Astrocyte (in vitro differentiated cells and primary cell): ENCODE measurements around the gene COA4. TPM values are rescaled to one million over a fixed set of nuclear protein-coding genes. Genes with fewer than 3 reads are reported as not detected.

Source experiments
- DNase-seq: peaks from one replicate; pipeline ENCODE4 v3.0.0-alpha.2; 2010; ENCODE audit warnings: low read depth
- FAIRE-seq: peaks from 2 replicates; lab custom pipeline; 2011; peaks lifted over from hg19 to GRCh38; lab: Jason Lieb, UNC
- H2AFZ ChIP-seq: 2 replicates; pipeline ENCODE4 v1.6.0; 2012; ENCODE audit warnings: low read depth, low read length, inconsistent platforms
- H3K27ac ChIP-seq: 2 replicates; pipeline ENCODE4 v1.5.1; 2011; ENCODE audit warnings: low read depth, low read length, inconsistent platforms
- H3K27me3 ChIP-seq: 2 replicates; pipeline ENCODE4 v1.6.0; 2011; ENCODE audit warnings: low read length, inconsistent platforms; ENCODE audit not compliant: insufficient read depth
- H3K36me3 ChIP-seq: 2 replicates; pipeline ENCODE4 v1.5.1; 2011; ENCODE audit warnings: low read length, inconsistent platforms; ENCODE audit not compliant: insufficient read depth
- H3K4me1 ChIP-seq: 2 replicates; pipeline ENCODE4 v1.5.1; 2011; ENCODE audit warnings: low read length, inconsistent platforms; ENCODE audit not compliant: insufficient read depth
- H3K4me2 ChIP-seq: 2 replicates; pipeline ENCODE4 v1.6.0; 2012; ENCODE audit warnings: low read length, inconsistent platforms
- H3K4me3 ChIP-seq: 2 replicates; pipeline ENCODE4 v1.5.1; 2011; ENCODE audit warnings: low read depth, mild to moderate bottlenecking, low read length, inconsistent platforms; ENCODE audit not compliant: insufficient read depth
- H3K79me2 ChIP-seq: 2 replicates; pipeline ENCODE4 v1.6.0; 2012; ENCODE audit warnings: mild to moderate bottlenecking, low read length, inconsistent platforms; ENCODE audit not compliant: insufficient read depth
- H3K9ac ChIP-seq: 2 replicates; pipeline ENCODE4 v1.6.0; 2012; ENCODE audit warnings: mild to moderate bottlenecking, low read length, inconsistent platforms
- H3K9me3 ChIP-seq: 2 replicates; pipeline ENCODE4 v1.5.1; 2012; ENCODE audit warnings: low read depth, mild to moderate bottlenecking, low read length, inconsistent platforms; ENCODE audit not compliant: insufficient read depth
- H4K20me1 ChIP-seq: 2 replicates; pipeline ENCODE4 v1.6.0; 2012; ENCODE audit warnings: low read length, inconsistent platforms; ENCODE audit not compliant: insufficient read depth
- H3K27ac Mint-ChIP-seq: one replicate; pipeline ENCODE4 v1.8.0; 2021; ENCODE audit warnings: mild to moderate bottlenecking, mixed read lengths; ENCODE audit not compliant: unreplicated experiment
- H3K27me3 Mint-ChIP-seq: one replicate; pipeline ENCODE4 v1.8.0; 2021; ENCODE audit warnings: low read depth, mixed read lengths; ENCODE audit not compliant: unreplicated experiment
- H3K36me3 Mint-ChIP-seq: one replicate; pipeline ENCODE4 v1.8.0; 2021; ENCODE audit warnings: low read depth, mixed read lengths; ENCODE audit not compliant: unreplicated experiment
- H3K4me1 Mint-ChIP-seq: one replicate; pipeline ENCODE4 v1.8.0; 2021; ENCODE audit warnings: low read depth, mixed read lengths; ENCODE audit not compliant: unreplicated experiment
- H3K4me3 Mint-ChIP-seq: one replicate; pipeline ENCODE4 v1.8.0; 2021; ENCODE audit warnings: mild to moderate bottlenecking, moderate library complexity, mixed read lengths; ENCODE audit not compliant: unreplicated experiment
- H3K9me3 Mint-ChIP-seq: one replicate; pipeline ENCODE4 v1.8.0; 2021; ENCODE audit warnings: mild to moderate bottlenecking, mixed read lengths; ENCODE audit not compliant: unreplicated experiment
- CTCF ChIP-seq: IDR thresholded peaks from 2 replicates; pipeline ENCODE4 v1.5.1; 2011; ENCODE audit warnings: low read depth, mild to moderate bottlenecking, inconsistent platforms, low read length, moderate library complexity; ENCODE audit not compliant: insufficient read depth
- EZH2 ChIP-seq: IDR thresholded peaks from 2 replicates; pipeline ENCODE4 v1.6.1; 2012; ENCODE audit warnings: mild to moderate bottlenecking, low read length, inconsistent platforms; ENCODE audit not compliant: insufficient read depth
- total RNA-seq: library from RNA; stranded (reverse); gene quantifications from 2 replicates; pipeline ENCODE4 v1.2.1, GENCODE V29; 2021

COA4 gene
- total RNA-seq, 1 donor from 2014 or later = 59.0 TPM

GRCh38 chr11:73875380-73875779, 1.3 kb downstream of the COA4 start:
- Mint-ChIP-seq H3K27me3 (no peaks in the 10 kb centered on the region), H3K4me1 (peaks cover 12% of the 10 kb centered on the region), H3K36me3 (peaks cover 9% of the 10 kb centered on the region), H3K27ac (peak overlapping the region; percentile 96), H3K4me3 (peak overlapping the region; percentile 99), H3K9me3 (no peaks in the 10 kb centered on the region)
- Histone ChIP-seq H3K9ac (peak overlapping the region; percentile 89), H3K36me3 (peaks cover 14% of the 10 kb centered on the region), H3K79me2 (peaks cover 52% of the 10 kb centered on the region), H3K27ac (no peak overlapping the region), H3K9me3 (no peaks in the 10 kb centered on the region), H2AFZ (no peak overlapping the region), H3K4me3 (peak overlapping the region; percentile 83), H4K20me1 (peaks cover 19% of the 10 kb centered on the region), H3K4me2 (peak overlapping the region; percentile 84), H3K27me3 (no peaks in the 10 kb centered on the region), H3K4me1 (peaks cover 5% of the 10 kb centered on the region)
- no peak for FAIRE-seq
- TF ChIP-seq EZH2 (no peak), CTCF (no peak)
- DNase-seq = no peak

GRCh38 chr11:73872749-73873357, 3.8 kb downstream of the COA4 start:
- Histone ChIP-seq H3K9ac (no peak overlapping the region), H3K27me3 (no peaks in the 10 kb centered on the region), H3K4me2 (no peak overlapping the region), H3K36me3 (peaks cover 14% of the 10 kb centered on the region), H3K27ac (no peak overlapping the region), H2AFZ (no peak overlapping the region), H3K4me1 (peaks cover 5% of the 10 kb centered on the region), H3K9me3 (no peaks in the 10 kb centered on the region), H3K4me3 (no peak overlapping the region), H4K20me1 (peaks cover 19% of the 10 kb centered on the region), H3K79me2 (peaks cover 46% of the 10 kb centered on the region)
- TF ChIP-seq EZH2 (no peak), CTCF (no peak)
- Mint-ChIP-seq H3K4me1 (peaks cover 15% of the 10 kb centered on the region), H3K27ac (no peak overlapping the region), H3K4me3 (no peak overlapping the region), H3K9me3 (no peaks in the 10 kb centered on the region), H3K36me3 (peaks cover 9% of the 10 kb centered on the region), H3K27me3 (no peaks in the 10 kb centered on the region)
- no peak for FAIRE-seq
- no peak for DNase-seq

- H3K4me3 Mint-ChIP-seq = no peak overlapping the region
- H3K27ac Mint-ChIP-seq = no peak overlapping the region
- Histone ChIP-seq H3K36me3 (peaks cover 12% of the 10 kb centered on the region), H3K27me3 (no peaks in the 10 kb centered on the region), H3K9ac (no peak overlapping the region), H3K4me3 (no peak overlapping the region), H3K4me1 (peaks cover 14% of the 10 kb centered on the region), H4K20me1 (peaks cover 19% of the 10 kb centered on the region), H3K79me2 (peaks cover 25% of the 10 kb centered on the region), H3K4me2 (no peak overlapping the region), H3K9me3 (no peaks in the 10 kb centered on the region), H3K27ac (no peak overlapping the region), H2AFZ (no peak overlapping the region)
- H3K9me3 Mint-ChIP-seq = no peaks in the 10 kb centered on the region
- H3K27me3 Mint-ChIP-seq = no peaks in the 10 kb centered on the region
- TF ChIP-seq EZH2 (no peak), CTCF (no peak)
- peaks cover 9% of the 10 kb centered on the region for H3K36me3 Mint-ChIP-seq
- no peak for FAIRE-seq
- no peak for DNase-seq
- H3K4me1 Mint-ChIP-seq = peaks cover 16% of the 10 kb centered on the region
These were observed 6.4 kb downstream of the COA4 start for GRCh38 chr11:73870261-73870660.
